Pancreas (tissue), 10 donors: ENCODE measurements around the gene ZFYVE27. TPM values are rescaled to one million over a fixed set of nuclear protein-coding genes. Genes with fewer than 3 reads are reported as not detected.

Experiments used
- ATAC-seq, 4 donors: fragments of 200-7000 bp; cut with Tn5 transposase; one replicate each; pipeline versions ENCODE4 v1.8.0 to v1.9.1; 2020; ENCODE audit warnings: mild to moderate bottlenecking in 4 of 4, moderate library complexity in 4 of 4
- DNase-seq, 6 donors: peaks; one replicate each; pipeline ENCODE4 v3.0.0-alpha.2; 2020
- FAIRE-seq: peaks from 2 replicates; lab custom pipeline; 2012; peaks lifted over from hg19 to GRCh38; lab: Jason Lieb, UNC
- H3K27ac ChIP-seq, 4 donors: fragments of 200-600 bp; sonication (generic); 1 replicate in 3 of 4; 2 replicates in 1 of 4; pipeline versions ENCODE4 v1.5.0 to v1.8.0; 2020
- H3K27me3 ChIP-seq, 4 donors: fragments of 200-600 bp; one replicate each; pipeline ENCODE4 v1.8.0; 2021
- H3K36me3 ChIP-seq, 3 donors: fragments of 200-600 bp; sonication (generic) in 1 of 3; one replicate each; pipeline versions ENCODE4 v1.5.0 to v1.8.0; 2020 to 2021
- H3K4me1 ChIP-seq, 3 donors: fragments of 200-600 bp; one replicate each; pipeline ENCODE4 v1.8.0; 2021
- H3K4me3 ChIP-seq, 4 donors: fragments of 200-600 bp; sonication (generic) in 2 of 4; one replicate each; pipeline versions ENCODE4 v1.5.0 to v1.8.0; 2020 to 2021
- H3K9me3 ChIP-seq, 4 donors: fragments of 200-600 bp; one replicate each; pipeline ENCODE4 v1.8.0; 2021
- CTCF ChIP-seq, 4 donors: fragments of 200-600 bp; sonication (generic) in 3 of 4; IDR thresholded peaks; one replicate each; pipeline versions ENCODE4 v1.5.0 to v1.8.0; 2021; ENCODE audit warnings: antibody characterized with exemption in 4 of 4
- WGBS, 2 donors: extraction: QIAGEN DNeasy Blood & Tissue Kit; methylation state at CpG; one replicate each; pipeline ENCODE4 v1.1.7; 2013; 5-methylcytosine and 5-hydroxymethylcytosine counted together
- intact Hi-C, 3 donors: fragments of 100-400 bp; cut with DNase I; formaldehyde crosslinking; loops; one replicate each; pipeline versions ENCODE4 v1.11.1 to v1.14.2; 2022
- polyA plus RNA-seq, 2 donors: library from polyadenylated mRNA; stranded (reverse); fragments of 200-250 nt; gene quantifications; one replicate each; pipeline ENCODE4 v1.2.3, GENCODE V29; 2013
- total RNA-seq, 6 donors: library from RNA; stranded (reverse); fragmentation: NEBNext Ultra II Directional in 4 of 6; extraction: Animal tissue kit (Norgen Biotek cat#: 25700) in 4 of 6; gene quantifications; one replicate each; pipeline versions ENCODE4 v1.2.1 to v1.2.4, GENCODE V29; 2021 to 2023
- donor health status: healthy with polysubstance abuse.
- donor health status: DM: no; HTN: no; CAD: no; lungs with moderate emphysema.
- donor health status: DM: no; HTN: no; CAD: no.
- donor health status: control.
- donor health status: control.
- donor health status: Bipolar disorder and iron deficiency.
- donor health status: DM: yes; HTN: yes; CAD: no.
- donor health status: DM: no; HTN: no; CAD: no.
- donor health status: DM: no; HTN: no; CAD: no.
- donor health status: DM: yes; HTN: yes; CAD: no.

The ZFYVE27 gene
- total and polyA plus RNA-seq, 8 donors, result 11.9 to 34.9 (median 15.5) TPM

DNA sequence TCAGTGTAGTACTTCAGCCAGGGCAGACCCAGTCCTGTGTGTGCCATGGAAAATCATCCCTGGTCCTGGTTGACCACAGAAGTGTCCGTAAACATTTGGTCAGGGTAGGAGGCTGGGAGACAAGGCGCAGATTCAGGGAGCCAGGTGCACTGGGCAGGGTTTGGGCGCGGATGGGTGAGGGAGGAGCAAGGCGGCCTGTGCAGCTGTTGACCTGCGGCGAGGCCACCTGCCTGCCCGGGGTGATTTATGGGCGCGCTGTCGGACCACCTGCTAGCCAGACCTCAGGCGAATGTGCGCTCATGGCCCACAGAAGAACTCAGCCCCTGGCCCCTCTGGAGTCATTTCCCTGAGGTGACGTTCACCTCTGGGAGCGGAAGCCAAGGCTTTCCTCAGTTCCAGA is 28.3 kb downstream of the ZFYVE27 start:
- ATAC-seq, result peak in 1 of 4 donors; percentile 23
- FAIRE-seq, result no peak
- Histone ChIP-seq H3K4me1 (peaks cover 0 to 6% (median 0%) of the 10 kb centered on the region in 3 donors), H3K9me3 (no peaks in the 10 kb centered on the region), H3K27ac (peak overlapping the region in 2 of 4 donors; percentile 24 to 57), H3K27me3 (no peaks in the 10 kb centered on the region), H3K4me3 (no peak overlapping the region), H3K36me3 (peaks cover 0 to 6% (median 0%) of the 10 kb centered on the region in 3 donors)
- WGBS, 2 donors, result 76 to 78% methylated on average over 15 of the region's 15 CpGs
- intact Hi-C loops, result no loop called here
- TF ChIP-seq CTCF (IDR thresholded peaks at IDR 0.05), result no peak
- peak in 2 of 6 donors; percentile 54 to 69 for DNase-seq

- H3K9me3 ChIP-seq, result no peaks in the 10 kb centered on the region
- no peak overlapping the region for H3K4me3 ChIP-seq
- no peaks in the 10 kb centered on the region for H3K27me3 ChIP-seq
- H3K36me3 ChIP-seq, result no peaks in the 10 kb centered on the region
- TF ChIP-seq CTCF (IDR thresholded peaks at IDR 0.05), result no peak
- H3K4me1 ChIP-seq, result peaks cover 0 to 6% (median 0%) of the 10 kb centered on the region in 3 donors
- intact Hi-C loops, result no loop called here
- DNase-seq, result no peak
- no peak overlapping the region for H3K27ac ChIP-seq
- 51 to 53% methylated on average over 13 of the region's 13 CpGs for WGBS, 2 donors
- no peak for ATAC-seq
- FAIRE-seq, result no peak
These were observed 29.3 kb downstream of the ZFYVE27 start for GRCh38 chr10:97766106-97766810.

GRCh38 chr10:97766996-97767924 is 30.3 kb downstream of the ZFYVE27 start:
- H3K4me1 ChIP-seq, result peaks cover 0 to 6% (median 0%) of the 10 kb centered on the region in 3 donors
- DNase-seq, result peak in 2 of 6 donors; percentile 65 to 76
- intact Hi-C loops, result no loop called here
- H3K27ac ChIP-seq, result no peak overlapping the region
- ATAC-seq, result no peak
- FAIRE-seq, result no peak
- H3K27me3 ChIP-seq, result no peaks in the 10 kb centered on the region
- 74% methylated on average over 20 to 22 of the region's 22 CpGs for WGBS, 2 donors
- H3K4me3 ChIP-seq, result no peak overlapping the region
- no peaks in the 10 kb centered on the region for H3K9me3 ChIP-seq
- H3K36me3 ChIP-seq, result no peaks in the 10 kb centered on the region
- TF ChIP-seq CTCF (IDR thresholded peaks at IDR 0.05), result no peak

DNA sequence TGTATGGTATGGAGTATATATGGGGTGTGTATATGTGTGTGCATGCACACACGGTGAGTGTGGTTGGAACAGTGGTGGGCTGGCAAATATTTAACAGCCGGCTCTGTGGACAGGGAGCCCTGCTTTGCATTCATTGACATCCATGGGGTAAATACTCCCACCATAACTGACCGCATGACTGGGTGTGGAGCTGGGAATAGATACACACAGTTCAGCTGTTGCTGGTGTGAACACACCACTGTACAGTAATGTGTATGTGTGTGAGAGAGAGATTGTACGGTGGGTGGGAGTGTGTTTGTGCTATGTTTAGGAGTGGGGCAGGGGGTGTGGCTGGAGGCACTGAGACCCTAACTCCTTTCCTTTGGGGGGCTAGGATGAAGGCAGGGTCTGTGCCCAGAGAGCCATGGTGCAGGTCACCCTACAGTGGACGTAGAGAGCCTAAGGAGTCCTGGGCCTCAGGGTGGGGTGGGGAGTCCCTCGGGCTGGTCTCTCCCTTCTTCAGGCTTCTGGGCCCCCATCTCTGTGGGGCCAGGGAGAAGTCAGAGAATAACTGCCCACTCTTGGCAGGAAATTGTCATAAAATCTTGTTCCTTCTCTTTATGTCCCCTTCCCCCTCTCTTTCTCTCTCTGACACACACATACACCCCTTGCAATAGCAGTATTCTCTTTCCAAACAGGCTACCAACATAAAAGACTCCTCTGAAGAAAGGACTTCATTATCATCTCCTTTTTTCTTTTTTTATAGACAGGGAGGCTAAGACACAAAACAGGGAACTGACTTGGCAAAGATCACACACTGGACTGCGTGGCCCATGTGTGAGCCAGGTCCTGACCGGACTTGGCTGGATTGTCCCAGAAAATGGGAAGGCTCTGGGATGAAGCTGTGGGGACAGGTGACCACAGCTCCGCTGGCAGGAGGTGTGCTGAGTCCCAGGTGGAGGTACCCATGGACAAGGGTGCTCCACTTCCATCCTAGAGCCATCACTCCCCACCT is 31.7 kb downstream of the ZFYVE27 start:
- Histone ChIP-seq H3K4me1 (peaks cover under 1 to 10% (median 6%) of the 10 kb centered on the region in 3 donors), H3K27me3 (no peaks in the 10 kb centered on the region), H3K36me3 (no peaks in the 10 kb centered on the region), H3K27ac (peak overlapping the region in 1 of 4 donors; percentile 2), H3K4me3 (peak overlapping the region in 1 of 4 donors; percentile 55), H3K9me3 (no peaks in the 10 kb centered on the region)
- intact Hi-C loops, result no loop called here
- no peak for ATAC-seq
- no peak for FAIRE-seq
- TF ChIP-seq CTCF (IDR thresholded peaks at IDR 0.05), result no peak
- WGBS, 2 donors, result 64 to 68% methylated on average over 9 of the region's 9 CpGs
- DNase-seq, result peak in 1 of 6 donors; percentile 29
